ENCODE data around the gene B9D1. TPM values are rescaled to one million over a fixed set of nuclear protein-coding genes. Genes with fewer than 3 reads are reported as not detected.

The B9D1 gene
- total and polyA plus RNA-seq, 9 of the 15 experiments (the other 6 are each of a cell fraction or from before 2014, with no cell fraction given), result 8.9 to 28.0 (median 17.9) TPM

GRCh38 chr17:19318611-19319010 lies 43.9 kb downstream of the B9D1 start:
- DNase-seq (ENCODE audit: extremely low read depth in 1 of 4, low spot score in 3 of 4), result no peak
- Histone ChIP-seq H3K4me3 (no peak overlapping the region), H2AFZ (ENCODE audit: low read depth, low read length) (no peak overlapping the region), H3K79me2 (ENCODE audit: control insufficient read depth, insufficient read depth, low read length) (no peaks in the 10 kb centered on the region), H3K27me3 (ENCODE audit: control insufficient read depth in 2 of 2, insufficient read depth in 2 of 2, low read length in 2 of 2) (no peaks in the 10 kb centered on the region), H3K36me3 (ENCODE audit: control insufficient read depth, insufficient read depth, low read length) (0 out of 3 replicates have a peak, but pooled peaks cover 2% of the 10 kb centered on the region), H4K20me1 (replicated peaks; ENCODE audit: control insufficient read depth, insufficient read depth, low read length) (no peaks in the 10 kb centered on the region), H3K9me1 (ENCODE audit: control insufficient read depth, insufficient read depth, low read length) (peaks cover 4% of the 10 kb centered on the region), H3K27ac (ENCODE audit: extremely low read depth, low read depth, low read length) (no peak overlapping the region), H3K9ac (ENCODE audit: insufficient read depth in 1 of 2, low read depth in 2 of 2, low read length in 2 of 2) (no peak overlapping the region), H3K4me1 (replicated peaks in 1 of 2; ENCODE audit: control insufficient read depth in 2 of 2, insufficient read depth in 2 of 2, low read length in 2 of 2) (peaks cover 5 to 6% of the 10 kb centered on the region in 2 experiments; a peak in 4 of 5 replicates), H3K4me2 (ENCODE audit: insufficient read depth, low read length) (no peak overlapping the region), H3K9me3 (replicated peaks; ENCODE audit: control insufficient read depth, insufficient read depth, low read depth, low read length) (no peaks in the 10 kb centered on the region)
- 73% methylated on average over 5 of the region's 6 CpGs for WGBS (ENCODE audit: insufficient coverage, low coverage, missing lambda C conversion rate)
- no peak for FAIRE-seq
- in situ Hi-C loops (cut with MboI) (no loop called here), intact Hi-C loops (cut with micrococcal nuclease) (no loop called here)
- BruUV-seq (replicated peaks), result no TSS peak
- CTCF ChIA-PET (ENCODE audit: low intra/inter-chr PET ratio), result no interaction called here
- POLR2A ChIA-PET, result no interaction called here
- ATAC-seq, result no peak
- no peak for TF ChIP-seq ARID3A (IDR thresholded peaks at IDR 0.05; ENCODE audit: borderline replicate concordance, low read depth, low read length)
- no peak for TF ChIP-seq NRF1 (conservative IDR thresholded peaks at IDR 0.05 in 1 of 2, IDR thresholded peaks at IDR 0.05 in 1 of 2)
- TF ChIP-seq GATAD2B (IDR thresholded peaks at IDR 0.05; ENCODE audit: borderline replicate concordance), result no peak
- TF ChIP-seq JUNB (CRISPR knock-in tag; conservative IDR thresholded peaks at IDR 0.05), result no peak
- no peak for TF ChIP-seq E2F6 (IDR thresholded peaks at IDR 0.05; ENCODE audit: borderline replicate concordance in 1 of 2, extremely low read depth in 1 of 2, insufficient read depth in 1 of 2, insufficient read length in 1 of 2, low read depth in 1 of 2, low read length in 1 of 2, poor library complexity in 1 of 2, severe bottlenecking in 1 of 2)
- no peak for TF ChIP-seq GTF2A2 (tag; IDR thresholded peaks at IDR 0.05)
- TF ChIP-seq E2F1 (CRISPR knock-in tag; IDR thresholded peaks at IDR 0.05), result no peak
- no peak for TF ChIP-seq MTA2 (IDR thresholded peaks at IDR 0.05; ENCODE audit: low read depth)
- TF ChIP-seq ZNF449 (CRISPR knock-in tag; IDR thresholded peaks at IDR 0.05), result no peak
- no peak for TF ChIP-seq ZC3H11A (IDR thresholded peaks at IDR 0.05; ENCODE audit: low read depth, low read length)
- TF ChIP-seq NBN (IDR thresholded peaks at IDR 0.05; ENCODE audit: low read depth), result no peak
- TF ChIP-seq YY1 (IDR thresholded peaks at IDR 0.05; ENCODE audit: borderline replicate concordance in 1 of 3, control insufficient read depth in 1 of 3, extremely low read depth in 1 of 3, insufficient read depth in 3 of 3, insufficient read length in 1 of 3, insufficient replicate concordance in 2 of 3, low read depth in 1 of 3, low read length in 2 of 3), result no peak
- no peak for TF ChIP-seq ZSCAN32 (CRISPR knock-in tag; IDR thresholded peaks at IDR 0.05)

Data from K562 (cell line).